Ammon's horn (tissue), 1 donor: ENCODE data around the gene THADA.
A peak's percentile ranks its signal among the peaks of the same experiment; 100 is the strongest.

Experiments
- DNase-seq: peaks from one replicate; pipeline ENCODE4 v3.0.0-alpha.2; 2016; ENCODE audit warnings: low spot score

THADA gene

DNA sequence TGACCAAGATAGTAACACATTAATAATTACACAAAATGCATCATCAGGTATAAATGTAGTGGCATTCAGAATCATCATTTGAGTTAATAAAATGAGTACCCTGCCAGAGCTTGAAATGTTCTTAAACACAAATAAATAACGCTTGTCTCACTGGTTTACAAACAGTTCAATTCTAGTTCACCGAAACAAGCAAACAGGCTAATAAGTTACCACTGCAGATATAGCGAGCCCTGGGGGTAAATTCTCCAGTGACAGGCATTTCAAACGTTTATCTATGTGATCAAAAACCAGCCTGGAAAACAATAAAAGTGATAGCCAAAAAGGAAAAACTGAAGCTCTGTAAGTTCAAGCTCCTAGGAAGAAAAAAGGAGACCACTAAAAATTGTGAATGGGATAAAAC, 152.6 kb downstream of the THADA start:
- no peak for DNase-seq

DNA sequence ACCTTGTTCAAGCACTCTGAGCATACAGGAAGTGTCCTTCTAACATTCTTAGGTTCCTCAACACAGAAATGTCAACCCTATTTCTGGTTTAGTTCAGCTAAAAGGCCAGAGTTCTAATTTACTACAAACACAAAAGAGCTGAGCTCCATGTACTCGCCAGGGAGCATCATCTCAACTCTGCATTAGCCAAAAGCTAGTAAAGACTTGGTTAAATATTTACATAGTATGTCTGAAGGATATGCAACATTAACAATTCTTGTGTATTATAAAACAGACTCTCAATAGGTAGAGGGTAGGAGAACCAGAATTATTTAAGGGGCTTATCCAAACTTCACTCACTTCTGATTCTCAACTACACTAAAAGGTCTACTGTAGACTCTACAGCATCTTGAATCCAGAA, 154.6 kb downstream of the THADA start:
- DNase-seq = no peak

DNA sequence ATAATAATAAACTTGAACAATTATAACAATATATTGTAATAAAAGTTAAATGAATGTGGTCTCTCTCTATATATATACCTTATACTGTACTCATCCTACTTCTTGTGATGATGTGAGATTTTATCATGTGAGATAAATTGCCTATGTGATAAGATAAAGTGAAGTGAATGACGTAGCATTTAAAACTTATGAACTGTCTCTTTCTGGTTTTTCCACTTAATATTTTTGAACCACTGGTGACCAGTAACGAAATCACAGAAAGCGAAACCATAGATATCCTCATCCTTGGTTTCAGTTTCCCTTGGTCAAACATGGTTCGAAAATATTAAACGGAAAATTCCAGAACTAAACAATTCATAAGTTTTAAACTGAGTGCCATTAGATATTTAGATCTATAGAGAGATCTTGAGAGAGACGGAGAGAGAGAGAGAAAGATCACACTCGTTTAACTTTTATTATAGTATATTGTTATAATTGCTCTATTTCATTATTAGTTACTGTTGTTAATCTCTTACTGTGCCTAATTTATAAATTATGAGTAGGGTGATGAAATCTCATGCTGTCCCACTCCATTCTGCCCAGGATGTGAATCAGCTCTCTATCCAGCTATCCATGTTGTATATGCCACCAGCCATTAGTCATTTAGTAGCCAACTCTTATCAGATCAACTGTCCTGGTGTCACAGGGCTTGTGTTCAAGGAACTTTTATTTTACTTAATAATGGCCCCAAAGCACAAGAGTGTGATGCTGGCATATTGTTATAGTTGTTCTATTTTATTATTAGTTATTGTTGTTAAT, 156.8 kb downstream of the THADA start:
- no peak for DNase-seq

DNA sequence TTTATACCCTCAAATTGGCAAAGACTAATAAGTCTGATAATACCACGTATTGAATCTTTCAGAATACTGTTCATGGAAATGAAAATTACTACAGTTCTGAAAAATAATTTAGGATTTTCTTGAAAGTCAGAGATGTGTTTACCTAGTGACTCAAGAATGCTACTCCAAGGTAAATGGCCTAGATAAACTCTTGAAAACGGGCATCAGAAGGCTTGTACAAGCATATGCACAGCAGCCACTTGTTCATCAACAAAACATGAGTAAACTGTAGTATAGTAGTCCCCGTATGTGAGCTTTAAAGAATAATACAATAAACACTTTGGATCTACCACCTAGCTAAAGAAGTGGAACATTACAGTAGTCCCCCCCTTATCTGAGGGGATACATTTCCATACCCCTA, 157.5 kb downstream of the THADA start:
- DNase-seq = no peak

DNA sequence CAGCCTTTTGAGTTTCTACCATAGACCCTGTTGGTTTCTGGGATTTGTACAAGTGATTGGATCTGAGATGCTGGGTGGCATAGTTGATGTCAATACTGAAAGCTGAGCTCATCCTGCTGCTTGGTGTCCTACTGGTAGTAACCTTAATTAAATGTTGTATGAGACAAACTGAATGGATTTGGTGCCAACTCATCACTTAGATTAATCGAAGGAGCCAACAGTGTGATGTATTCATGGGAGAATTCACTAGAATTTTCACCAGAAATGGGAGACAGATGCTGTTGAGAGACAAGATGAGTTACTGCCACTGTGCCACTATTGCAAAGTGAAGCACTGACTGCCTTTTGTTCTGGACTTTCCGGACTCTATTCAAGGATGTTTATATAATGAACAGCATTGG, 158.5 kb downstream of the THADA start:
- no peak for DNase-seq

DNA sequence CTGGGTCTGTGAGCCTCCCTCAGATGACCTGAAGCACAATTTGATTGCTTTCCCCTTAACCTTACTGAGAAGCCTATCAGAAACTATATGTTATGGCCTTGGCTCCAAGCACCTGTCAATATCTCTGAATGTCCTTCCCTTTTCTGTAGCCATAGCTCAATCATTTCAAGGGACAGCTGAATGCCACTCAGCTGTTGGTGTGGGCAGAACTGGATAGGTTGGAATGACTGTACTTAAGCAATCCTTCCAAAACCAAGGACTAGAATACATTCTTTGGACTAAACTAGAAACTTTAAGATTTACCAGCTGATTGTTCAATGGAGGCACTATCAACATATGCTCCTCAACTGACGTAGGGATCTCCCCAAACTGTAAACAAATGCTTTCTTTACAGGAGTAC, 159.4 kb downstream of the THADA start:
- no peak for DNase-seq

DNA sequence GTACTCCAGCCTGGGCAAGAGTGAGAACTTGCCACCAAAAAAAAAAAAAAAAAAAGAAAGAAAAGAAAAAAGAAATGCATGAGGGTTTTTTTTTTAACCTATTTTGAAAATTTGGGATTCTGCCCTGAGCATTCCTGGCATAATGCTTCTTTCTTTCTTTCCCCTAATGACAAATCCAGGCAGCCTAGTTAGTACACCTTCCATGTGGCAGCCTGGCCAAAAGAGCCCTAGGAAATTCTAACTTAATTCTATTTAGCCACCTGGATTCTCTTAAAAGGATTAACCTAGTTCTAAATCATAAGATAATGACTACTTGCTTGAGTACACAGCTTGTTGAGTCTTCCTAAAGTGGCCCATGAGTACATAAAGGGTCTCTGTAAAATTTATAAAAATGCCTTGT, 160.1 kb downstream of the THADA start:
- DNase-seq = no peak

DNA sequence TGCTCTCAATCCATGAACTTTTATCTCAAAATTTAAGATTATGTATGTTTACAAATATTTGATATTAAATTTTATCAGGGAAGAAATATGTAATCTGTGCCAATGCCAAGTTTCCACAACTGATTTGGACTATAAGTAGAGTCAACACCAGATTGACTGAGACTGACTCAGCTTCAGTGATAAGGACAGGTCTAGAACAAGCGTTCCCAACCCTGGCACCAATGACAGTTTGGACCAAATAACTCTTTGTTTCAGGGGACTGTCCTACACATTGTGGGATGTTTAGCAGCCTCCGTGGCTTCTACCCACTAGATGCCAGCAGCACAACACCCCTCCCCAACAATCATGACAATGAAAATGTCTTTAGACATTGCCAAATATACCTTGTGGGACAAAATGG, 165.3 kb downstream of the THADA start:
- peak; percentile 31 for DNase-seq

DNA sequence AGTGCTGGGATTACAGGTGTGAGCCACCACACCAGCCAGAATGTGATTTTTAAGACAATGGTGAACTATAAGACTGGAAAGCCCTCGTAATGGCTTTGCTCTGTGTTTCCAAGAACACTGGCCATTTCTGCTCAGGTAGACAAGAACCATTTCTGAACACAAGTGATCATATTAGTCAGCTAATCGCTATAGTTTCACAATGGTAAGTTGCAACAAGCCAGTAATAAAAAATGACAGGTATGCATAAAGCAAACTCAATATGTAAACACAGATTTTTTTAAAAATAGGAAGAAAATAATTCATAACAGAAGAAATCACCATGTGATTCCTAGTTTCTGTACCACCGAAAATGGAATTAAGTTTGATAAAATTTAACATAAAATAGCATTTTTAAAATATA, 166.5 kb downstream of the THADA start:
- no peak for DNase-seq

DNA sequence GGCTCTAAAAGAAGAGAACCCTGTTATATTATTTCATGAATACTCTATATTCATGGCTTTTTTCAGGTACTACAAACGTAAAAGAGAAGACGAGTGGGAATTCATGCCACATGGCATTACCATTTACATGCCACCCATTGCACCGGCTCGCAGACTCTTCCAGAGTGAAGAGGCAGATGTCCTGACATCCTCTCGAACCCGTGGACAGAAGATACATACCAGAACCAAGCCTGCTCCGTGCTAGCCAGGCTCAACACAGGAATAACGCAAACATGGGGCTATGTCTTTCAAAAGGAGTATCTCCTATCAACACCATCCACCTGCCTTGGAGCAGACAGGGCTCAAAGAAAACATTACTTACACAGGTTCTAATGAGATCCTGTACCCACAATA, 168.8 kb downstream of the THADA start:
- no peak for DNase-seq

DNA sequence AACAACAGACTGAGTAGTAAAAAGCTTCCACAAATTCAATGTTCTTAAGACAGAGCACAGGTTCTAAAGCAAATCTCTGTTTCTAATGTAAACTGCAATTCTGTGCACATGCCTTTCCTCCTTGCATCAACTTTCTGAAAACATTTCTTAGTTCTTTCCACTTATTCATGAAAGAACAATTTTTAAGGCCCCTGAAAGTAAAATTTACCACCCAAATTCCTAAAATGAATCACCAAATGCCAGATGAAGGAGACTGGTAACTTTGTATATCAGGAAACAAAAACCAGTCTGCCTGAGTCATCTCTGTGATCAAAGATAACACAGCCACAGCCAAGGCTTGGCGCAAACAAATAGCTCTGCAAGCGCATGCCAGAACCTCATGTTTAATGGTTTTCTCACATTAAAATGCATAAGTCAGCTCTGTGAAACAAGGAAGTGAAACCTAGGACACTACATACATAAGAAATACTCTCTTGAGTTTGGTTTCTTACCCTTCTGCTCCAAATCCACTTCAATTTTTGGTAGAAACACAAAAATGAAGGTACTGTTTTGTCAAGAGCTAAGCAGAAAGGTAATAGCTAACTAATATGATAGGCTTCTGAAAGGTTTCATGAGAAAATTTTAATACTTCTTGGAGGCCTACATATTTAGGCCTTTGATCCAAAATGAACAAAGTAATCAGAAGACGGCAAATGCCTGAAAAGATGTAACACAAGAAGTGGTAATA, 169.4 kb downstream of the THADA start:
- DNase-seq = peak; percentile 88

DNA sequence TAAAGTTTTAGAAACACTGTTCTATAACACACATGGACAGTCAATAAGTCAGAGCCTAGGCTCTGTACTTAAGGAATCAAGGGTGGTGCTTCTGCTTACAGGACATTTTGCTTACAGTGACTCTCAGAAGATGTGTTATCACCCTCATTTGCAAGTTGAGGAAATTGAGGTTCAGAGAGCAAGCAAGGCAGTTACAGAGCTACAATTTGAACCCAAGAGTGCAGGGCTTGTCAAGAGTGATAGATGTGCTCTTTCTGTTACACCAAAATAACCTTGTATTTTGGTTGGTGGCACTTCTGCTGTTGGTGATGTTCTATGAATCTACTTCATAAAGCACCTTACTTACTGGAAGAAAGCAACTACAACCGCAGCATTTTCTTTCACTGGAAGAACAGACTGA, 170.2 kb downstream of the THADA start:
- no peak for DNase-seq

DNA sequence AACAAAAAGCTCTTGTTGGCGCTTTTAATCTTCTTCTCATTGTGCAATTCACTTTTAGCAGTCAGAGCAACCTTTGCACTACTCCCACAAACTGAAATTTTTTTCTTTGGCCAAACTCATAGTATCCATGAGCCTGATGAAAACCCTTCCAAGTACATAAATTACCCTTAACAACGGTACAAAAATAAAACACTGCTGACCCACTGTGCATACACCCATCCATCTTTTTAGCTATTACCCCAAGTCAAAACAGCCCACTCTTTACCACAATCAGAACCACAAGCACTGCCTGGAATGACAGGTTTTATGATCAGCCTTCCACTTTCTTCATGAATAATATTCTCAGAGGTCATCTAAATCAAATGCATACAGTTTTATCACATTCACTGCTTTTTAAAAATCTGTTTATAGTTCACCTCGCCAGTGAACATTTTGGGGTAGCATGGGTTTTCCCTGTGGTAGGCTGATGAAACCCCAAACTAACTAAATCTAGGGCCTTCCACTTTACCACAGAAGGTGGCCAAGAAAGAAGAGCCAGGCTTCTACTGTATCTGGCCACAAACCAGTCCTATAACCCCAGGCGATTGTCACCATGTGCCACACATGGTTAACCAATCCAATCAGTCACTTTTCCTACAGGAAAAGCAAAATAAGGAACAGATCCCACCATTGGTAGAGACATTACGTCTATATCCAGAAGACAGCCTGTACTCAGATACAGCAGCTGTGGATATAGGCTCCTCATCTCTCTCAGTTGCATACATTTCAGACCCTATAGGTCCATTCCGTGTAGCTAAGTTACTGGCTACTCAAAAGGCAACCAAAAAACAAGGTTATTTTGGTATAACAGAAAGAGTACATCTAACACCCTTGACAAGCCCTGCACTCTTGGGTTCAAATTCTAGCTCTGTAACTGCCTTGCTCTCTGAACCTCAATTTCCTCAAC, 171.3 kb downstream of the THADA start:
- no peak for DNase-seq

DNA sequence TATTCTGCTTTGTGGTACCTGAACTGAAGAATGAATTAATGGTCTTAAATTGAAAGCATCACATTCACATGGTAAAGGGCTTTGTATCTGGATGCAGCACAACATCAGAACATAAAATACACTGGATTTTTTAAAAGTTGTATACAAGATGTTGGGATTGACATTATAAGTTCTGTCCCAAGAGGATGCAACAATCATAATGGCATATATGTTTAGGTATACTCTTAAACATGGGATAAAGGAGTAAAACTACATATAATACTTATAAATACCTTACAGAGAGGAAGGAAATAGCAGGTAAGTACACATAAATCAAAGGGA, 171.9 kb downstream of the THADA start:
- no peak for DNase-seq

DNA sequence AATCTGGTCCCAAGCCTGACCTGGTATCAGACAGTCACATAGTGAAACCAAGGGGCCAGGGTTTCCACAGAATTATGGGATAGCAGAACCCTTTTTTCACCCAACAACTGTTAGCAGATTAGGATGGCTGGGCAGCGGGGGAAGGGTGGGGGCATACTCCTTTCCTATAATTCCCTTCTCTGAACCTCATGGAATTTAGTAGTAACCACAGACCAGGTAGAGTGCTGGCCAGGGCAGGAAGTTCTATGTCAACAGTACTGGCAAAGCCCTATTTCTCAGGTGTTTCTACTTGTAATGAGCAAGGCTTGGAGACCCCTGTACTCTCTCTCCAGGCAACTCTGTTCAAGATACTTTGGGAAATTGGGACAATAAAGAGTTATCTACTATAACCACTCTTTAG, 174.6 kb downstream of the THADA start:
- DNase-seq = no peak

DNA sequence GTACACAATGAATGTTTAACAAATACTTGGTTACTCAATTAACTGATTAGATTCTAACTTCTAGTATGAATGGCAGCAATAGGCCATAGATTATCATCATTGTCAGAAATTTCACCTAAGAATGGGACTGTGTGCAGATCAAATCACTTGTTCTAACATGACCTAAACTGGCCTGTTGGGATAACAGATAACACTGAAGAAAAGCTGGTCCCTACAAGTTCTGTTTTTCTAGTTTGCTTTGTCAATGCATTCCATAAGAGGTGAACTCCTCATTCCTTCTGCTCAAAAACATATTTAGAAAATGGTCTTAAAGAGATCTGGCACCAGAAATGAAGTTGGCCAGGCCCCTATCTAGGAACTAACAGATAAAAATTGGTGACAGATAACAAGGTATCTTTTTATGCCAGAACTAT, 175.4 kb downstream of the THADA start:
- no peak for DNase-seq

DNA sequence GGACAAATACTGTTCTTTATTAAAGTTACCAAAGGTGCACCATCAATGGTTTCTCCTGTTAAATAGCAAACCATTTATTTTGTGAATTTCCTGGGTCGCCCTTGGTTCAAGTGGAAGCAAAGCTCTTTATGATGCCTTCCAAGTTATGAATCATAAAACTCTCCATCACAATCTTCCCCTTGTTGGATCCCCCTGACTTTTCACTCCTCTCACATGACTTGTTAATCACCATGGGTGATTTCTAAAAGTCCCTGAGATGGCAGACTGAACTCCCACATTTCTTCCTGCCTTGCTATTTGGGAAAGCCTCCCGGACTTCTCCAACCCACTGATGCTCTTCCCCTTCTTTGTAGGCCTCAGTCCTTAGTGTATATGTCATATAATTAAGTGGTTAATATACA, 176.0 kb downstream of the THADA start:
- DNase-seq = no peak

DNA sequence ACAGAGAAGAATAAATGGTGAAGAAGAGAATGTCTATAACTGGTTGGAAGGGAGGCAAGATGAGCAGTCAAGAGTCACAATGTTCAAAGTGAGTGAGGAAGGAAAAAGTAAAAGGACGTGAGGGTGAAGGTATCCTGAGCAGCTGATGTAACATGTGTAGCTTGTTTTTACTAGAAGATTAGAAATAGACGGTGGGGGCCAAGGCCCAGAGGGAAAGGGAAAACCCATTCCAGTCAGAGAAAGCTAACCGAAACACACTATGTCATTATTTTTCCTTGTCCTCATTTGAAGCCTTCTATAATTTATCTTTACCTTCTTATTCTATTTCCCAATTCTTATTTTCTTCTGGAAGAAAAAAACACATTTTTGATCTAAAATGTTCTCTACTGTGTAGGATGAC, 176.6 kb downstream of the THADA start:
- no peak for DNase-seq

DNA sequence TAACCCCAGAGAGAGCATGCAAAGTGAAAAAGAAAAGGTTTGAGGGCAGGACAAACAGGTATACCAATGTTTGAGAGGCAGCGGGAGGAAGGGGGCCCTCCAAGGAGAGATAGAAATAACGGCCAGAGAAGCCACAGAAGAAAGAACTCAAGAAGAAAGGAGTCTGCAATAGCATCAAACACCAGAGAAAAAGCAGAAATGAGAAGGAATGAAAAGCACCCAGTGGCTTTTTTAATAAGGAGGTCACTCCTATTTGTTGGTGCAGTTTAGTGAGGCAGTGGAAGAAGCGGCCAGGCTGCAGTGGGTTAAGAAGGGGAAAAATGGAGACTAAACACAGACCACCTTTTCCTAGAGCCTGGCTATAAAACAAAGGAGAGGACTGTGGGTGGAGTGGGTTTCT, 177.2 kb downstream of the THADA start:
- no peak for DNase-seq

DNA sequence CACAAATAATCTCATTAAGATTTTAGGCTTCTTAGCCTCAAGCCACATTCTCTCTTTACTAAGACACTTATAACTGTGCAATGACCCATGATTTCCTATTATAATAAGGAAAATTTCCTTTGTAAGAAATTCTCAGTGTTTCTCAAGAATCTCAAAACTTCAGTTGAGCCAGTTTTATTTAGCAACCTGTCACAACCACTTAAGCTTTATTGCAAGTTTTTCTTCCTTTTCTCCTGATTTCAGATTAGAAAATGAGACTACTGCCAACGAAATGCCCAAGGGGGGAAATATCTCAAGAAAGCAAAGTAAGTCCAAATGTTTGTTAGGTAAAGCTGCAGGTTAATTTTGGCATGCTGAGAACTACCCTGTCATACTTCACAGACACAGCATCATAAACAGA, 178.5 kb downstream of the THADA start:
- DNase-seq = no peak

DNA sequence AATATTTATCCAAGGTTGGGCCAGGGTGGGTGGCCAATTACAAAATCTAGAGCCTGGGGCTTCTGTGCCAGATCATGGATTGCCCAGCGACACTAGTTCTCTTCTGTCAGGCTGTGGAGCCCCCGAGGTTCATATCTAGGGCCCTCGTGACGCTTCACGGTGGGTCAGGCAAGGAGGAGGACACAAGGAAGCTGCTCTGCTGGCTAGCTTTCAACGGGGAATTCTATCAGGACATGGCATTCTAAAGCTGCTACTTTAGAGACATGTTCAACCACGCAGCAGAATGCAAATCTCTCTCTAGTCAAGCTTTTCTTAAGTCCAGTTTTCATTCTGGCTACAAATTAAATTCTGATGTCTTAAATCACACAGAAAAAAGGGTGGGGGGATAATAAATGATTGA, 180.2 kb downstream of the THADA start:
- DNase-seq = no peak

DNA sequence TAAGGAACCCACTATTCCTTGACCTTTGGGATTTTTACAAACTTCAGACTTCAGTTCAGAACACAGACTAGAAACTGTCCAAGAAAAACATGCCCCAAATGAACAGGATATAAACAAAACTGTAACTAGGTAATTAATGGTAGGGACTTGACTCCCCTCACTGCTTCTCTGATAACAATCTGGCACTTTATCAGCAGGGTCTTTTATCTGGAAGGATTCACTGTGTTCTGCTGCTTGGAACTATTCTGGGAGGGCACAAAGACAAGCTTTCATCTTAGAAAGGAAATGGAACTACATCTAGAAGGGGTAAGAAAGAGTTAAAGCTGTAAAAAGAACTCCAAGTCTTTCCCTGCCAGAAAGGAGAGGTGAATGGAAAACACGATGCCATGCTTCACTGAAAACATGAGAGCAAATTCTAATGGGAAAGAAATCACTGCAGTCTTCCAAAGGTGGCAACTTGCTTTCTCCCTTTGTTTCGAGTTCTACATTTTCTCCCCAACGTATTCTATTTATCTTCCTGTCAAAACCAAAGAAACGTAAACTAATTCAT, 181.2 kb downstream of the THADA start:
- DNase-seq = no peak

DNA sequence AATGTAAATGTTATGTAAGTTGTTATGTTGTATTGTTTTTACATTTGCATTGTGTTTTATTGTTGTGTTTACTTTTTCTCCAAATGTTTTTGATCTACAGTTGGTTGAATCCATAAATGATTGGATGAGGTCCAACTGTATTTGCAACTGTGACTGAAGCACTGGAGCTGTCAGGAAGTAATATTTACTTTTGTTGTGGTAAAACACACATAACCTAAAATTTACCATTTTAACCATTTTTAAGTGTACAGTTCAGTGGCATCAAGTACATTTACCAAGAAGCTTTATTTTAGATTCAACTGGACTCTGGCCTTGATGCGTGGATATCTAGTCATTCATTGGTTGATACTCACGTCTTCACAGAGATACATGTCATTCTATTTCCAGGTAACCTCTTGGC, 181.8 kb downstream of the THADA start:
- DNase-seq = no peak
